Iris pigment epithelial cell (primary cell): ENCODE results near the gene SDK1.
A peak's percentile ranks its signal among the peaks of the same experiment; 100 is the strongest.

Experiments
- DNase-seq: peaks from one replicate; pipeline ENCODE4 v3.0.0-alpha.2; 2011; ENCODE audit warnings: low read depth

Gene SDK1

GRCh38 chr7:4102231-4102841 is 801.3 kb downstream of the SDK1 start:
- DNase-seq: no peak

DNA sequence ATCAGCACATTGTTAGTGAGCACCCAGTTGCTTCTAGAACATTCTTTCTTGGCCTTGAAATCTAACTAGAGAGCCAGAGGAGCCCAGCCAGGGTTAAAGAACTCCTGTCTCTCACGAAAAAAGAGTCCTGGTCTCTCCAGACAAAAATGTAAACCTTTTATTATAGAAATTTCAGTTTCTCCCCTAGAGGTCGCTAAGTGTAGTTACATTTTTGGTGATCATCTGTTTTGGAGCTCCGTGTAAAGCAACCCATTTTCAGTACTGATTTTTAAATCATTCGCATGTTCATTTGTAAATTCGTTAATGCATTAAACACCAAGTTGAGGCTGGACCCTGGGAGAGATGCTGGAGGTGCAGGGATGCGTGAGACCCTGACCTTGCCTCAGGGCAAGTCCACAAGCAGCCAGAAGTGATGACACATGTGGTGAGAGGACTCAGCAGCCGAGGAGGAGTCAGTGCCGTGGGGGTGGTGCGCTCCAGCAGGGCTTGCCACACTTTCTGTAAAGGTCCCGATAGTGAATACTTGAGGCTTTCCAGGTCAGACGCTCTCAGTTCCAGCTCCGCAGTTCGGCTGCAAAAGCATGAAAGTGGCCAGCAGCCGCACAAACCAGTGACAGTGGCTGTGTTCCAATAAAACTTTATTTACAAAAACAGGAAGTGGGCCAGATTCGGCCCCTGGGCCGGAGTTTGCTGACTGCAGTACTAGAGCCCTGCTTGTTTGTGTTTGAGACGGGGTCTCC is 802.5 kb downstream of the SDK1 start:
- DNase-seq: peak; percentile 31

- no peak for DNase-seq
Measured at GRCh38 chr7:4107839-4108238, 806.8 kb downstream of the SDK1 start.

DNA sequence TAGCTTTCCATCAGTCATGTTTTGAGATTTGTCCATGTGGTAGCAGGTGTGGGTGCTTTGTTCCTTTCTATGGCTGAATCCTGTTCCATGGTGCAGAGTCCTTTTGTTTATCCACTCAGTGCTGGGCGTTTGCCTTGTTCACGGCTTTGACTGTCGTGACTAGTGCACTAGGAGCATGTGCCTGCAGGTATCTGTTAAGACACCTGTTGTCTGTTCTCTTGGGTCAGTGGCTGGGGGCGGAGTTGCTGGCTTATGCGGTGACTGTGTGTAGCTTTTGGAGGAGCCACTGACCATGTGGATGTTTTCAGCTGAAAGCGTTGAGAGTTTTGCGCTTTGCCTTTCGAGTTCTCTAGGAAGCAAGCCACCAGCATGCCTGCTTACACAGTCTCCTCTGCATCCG is 807.9 kb downstream of the SDK1 start:
- DNase-seq: no peak

GRCh38 chr7:4109481-4110110 is 808.5 kb downstream of the SDK1 start:
- no peak for DNase-seq

DNA sequence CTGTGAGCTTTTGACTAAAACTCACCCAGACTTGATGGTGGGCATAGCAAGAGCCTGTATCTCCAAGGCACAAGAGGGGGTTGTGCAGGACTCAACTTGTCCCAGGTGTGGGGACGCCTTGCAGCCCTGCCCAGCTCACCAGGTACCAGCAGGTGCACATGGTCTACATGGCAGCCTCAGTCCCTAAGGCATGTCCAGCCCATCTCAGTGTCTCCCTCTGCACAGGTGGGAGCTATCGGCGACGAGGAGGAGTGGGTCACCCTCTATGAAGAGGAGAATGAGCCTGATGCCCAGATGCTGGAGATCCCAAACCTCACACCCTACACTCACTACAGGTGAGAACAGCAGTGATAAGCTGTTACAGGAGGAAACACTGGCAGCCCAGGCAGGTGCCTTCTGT is 809.4 kb downstream of the SDK1 start:
- no peak for DNase-seq

DNA sequence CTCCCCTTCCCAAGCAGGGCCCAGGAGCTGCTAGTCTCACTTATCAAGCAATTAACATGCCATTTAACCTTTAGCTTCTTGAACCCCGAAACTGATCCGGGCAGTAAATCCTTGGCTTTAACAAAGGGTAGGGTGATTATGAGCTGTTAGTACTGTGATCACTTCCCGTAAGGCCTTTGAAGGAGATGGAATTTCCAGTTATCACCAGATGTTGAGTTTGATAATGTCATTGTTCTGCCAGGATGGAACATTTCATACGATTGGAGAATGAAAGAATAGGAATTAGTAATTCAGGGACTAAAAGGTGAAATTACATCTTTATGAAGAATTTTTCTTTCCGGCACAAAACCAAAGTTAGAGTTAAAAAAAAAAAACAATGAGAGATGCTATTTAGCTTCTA is 810.1 kb downstream of the SDK1 start:
- DNase-seq: no peak

DNA sequence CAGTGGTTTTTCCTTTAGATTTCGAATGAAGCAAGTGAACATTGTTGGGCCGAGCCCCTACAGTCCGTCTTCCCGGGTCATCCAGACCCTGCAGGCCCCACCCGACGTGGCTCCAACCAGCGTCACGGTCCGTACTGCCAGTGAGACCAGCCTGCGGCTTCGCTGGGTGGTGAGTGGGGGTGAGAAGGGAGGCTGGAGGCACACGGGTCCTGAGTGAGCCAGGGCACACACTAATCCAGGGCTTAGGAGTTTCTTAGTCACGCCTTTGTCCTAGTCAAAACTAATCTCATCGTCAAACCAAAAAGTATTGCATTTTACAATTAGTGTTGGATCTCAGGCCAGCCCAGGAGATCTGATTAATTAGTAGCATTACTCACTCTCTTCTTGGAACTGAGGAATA is 812.2 kb downstream of the SDK1 start:
- no peak for DNase-seq

GRCh38 chr7:4113976-4114375 is 812.9 kb downstream of the SDK1 start:
- DNase-seq: no peak

DNA sequence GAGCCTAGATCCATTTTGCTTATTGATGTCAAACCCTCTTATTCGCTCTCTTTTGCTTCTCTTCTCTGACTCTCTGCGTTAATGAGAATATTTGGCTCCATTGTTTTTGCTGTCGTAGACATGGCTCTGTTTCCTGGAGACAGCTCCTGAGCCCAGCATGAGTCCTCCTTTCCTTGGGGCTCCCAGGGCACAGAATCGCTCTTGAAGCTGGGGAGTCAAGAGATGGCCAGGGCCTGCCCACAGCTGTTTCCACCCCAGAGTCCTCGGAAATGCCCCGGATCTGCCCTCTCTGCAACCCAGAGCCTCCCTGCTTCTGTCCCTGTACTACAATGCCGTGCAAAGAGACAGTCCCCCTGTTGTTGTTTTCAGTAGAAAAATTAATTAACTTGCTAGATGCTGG is 814.4 kb downstream of the SDK1 start:
- no peak for DNase-seq

DNA sequence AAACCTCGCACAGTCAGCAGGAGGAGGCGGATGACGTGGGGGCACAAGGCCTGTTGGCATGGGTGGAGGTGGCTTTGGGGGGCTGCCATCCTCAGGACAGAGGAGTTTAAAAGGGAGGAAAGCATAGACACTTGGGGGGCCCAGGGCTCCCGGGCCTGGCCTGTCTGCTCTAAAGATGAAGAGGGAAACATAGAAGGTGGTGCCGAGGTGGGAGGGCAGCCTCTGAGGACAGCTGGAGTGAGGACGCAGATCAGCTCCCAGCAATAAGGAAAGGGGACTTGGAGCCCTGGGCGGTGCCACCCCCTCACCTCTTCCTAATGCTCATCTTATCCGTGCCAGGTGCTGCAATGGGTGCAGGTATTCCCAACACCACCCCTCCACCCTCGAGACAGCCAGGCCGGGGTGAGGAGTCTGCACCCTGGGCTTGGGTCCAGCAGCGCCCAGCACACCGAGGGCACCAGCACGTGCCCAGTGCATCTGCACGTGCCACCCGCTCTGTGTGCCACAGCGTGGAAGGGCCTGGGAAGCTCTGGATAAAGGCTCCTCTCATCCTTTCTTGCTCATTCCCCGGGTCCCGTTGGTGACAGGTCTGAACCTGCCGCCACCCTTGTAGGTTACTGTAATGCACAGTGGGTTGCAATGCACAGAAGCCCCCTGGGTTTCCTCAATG is 815.0 kb downstream of the SDK1 start:
- no peak for DNase-seq

- no peak for DNase-seq
Measured at GRCh38 chr7:4119848-4120247, 818.8 kb downstream of the SDK1 start.

GRCh38 chr7:4123346-4123745 is 822.3 kb downstream of the SDK1 start:
- DNase-seq: no peak

DNA sequence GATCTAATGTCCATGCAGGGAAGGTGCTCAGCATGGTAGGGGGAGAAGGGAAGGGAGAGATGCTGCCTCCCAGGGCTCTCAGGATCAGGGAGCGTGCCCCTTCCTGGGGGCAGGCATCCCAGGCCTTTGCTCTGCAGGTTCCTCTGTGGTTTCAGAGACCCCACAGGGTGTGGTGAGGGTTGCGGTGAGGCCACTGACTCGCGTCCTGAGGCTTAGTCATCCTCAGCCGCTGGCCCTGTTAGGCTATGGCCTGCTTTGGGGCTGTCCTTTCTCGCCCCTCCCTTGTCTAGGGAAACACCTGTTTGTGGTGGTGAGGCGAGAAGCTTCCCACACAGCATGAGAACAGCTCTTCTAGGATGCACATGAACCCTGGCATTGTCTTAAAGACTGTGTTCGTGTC is 822.8 kb downstream of the SDK1 start:
- peak; percentile 17 for DNase-seq

- DNase-seq: no peak
Measured at GRCh38 chr7:4124556-4125477, 823.8 kb downstream of the SDK1 start.

DNA sequence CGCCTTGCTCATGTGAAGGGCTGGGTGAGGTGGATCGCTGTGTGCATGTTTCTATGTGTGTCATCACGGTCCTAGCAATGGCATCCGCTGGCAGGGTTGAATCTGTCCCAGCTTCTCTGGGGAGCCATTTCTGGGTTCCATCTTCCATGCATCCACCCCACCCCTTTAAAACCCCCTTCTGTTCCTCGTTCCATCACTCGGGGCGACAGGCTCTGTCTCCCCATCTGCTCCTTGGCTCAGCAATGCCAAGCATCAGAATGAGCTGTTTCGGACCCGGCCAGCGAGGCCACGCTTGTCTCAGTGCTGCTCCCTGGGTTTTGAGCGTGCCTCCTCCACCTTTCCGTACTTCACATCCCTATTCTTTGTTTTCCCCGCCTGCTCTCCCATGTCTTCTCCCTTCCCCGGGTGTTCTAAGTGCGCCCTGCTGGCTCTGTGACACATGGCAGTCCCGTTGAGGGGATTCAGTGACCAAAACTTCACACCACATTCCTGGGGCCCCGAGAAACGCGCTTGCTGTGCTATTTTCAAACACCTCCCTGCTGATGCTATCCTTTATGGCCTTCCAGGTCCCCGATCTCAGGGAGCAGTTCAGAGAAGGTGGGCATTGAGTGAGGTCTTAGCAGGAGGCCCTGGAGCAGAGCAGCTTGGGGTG is 827.0 kb downstream of the SDK1 start:
- no peak for DNase-seq

DNA sequence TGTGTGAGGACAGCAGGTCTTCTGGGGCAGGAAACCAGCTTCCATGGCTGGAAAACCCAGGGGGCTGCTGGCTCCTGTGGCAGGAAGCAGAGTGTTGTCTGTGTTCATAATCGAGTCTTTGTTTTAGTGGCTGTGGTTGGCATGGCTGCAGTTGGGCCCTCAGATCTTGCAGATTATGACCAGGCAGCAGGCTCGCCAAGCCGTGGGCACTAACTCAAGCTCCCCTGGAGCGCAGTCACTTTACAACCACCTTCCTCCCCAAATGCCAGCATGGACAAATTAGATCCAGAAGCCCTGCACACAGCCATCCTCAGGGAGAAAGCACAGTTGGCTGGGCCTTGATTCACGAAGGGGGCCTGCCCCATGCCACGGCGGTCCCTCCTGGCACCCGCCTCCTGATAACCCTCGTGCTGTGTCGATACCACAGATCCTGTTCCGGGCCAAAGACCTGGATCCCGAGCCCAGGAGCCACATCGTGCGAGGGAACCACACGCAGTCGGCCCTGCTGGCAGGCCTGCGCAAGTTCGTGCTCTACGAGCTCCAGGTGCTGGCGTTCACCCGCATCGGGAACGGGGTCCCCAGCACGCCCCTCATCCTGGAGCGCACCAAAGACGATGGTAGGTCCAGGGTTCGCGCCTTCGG is 828.5 kb downstream of the SDK1 start:
- no peak for DNase-seq

- no peak for DNase-seq
Measured at GRCh38 chr7:4131063-4131462, 830.0 kb downstream of the SDK1 start.

DNA sequence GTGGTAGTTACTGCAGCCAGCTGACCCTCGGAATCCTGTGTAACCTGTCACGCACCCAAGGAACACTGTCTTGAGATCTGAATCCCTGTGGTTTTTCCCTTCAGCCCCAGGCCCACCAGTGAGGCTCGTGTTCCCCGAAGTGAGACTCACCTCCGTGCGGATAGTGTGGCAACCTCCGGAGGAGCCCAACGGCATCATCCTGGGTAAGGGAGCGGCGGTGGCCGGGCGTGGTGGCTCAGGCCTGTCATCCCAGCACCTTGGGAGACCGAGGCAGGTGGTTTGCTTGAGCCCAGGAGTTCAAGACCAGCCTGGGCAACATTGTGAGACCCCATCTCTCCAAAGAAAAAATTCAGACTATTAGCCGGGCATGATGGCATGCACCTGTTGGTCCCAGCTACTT is 831.2 kb downstream of the SDK1 start:
- DNase-seq: no peak

GRCh38 chr7:4133491-4134044 is 832.5 kb downstream of the SDK1 start:
- no peak for DNase-seq

DNA sequence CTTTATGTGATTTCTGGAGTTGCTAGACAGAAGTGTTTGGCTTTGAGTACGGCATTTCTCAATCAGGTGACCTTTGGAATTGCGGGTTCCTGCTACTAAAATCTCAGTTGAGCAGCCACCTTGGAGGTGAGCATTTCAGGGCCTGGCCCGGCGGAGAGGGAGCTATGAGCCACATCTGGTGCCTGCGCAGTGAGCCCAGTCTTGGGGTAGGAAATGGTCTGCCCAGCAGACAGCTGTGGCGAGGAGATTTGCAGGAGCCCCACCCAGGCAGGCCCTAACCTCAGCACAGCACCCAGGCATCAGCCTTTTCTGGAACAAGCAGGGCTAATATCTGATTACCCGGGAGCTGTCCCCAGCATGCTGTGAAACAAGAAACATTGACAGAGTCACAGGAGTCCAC is 833.2 kb downstream of the SDK1 start:
- no peak for DNase-seq
